Lung microvascular endothelial cell (primary cell): ENCODE measurements around the gene THAP7. TPM values are rescaled to one million over a fixed set of nuclear protein-coding genes. Genes with fewer than 3 reads are reported as not detected.
"Not testable (repeated sequence)": the region's sequence is repeated elsewhere in the genome, so short reads cannot be mapped to it uniquely, and the experiment has no call there.

Experiments
- DNase-seq, 2 donors: peaks; one replicate each; pipeline versions ENCODE4 v3.0.0 to v3.0.0-alpha.2; 2010; ENCODE audit warnings: low read depth in 2 of 2
- total RNA-seq: library from RNA; depleted of rRNA; stranded (reverse); fragments of >200 nt; gene quantifications from 2 replicates; pipeline ENCODE4 v1.2.1, GENCODE V29; 2014

The THAP7 gene, protein sequence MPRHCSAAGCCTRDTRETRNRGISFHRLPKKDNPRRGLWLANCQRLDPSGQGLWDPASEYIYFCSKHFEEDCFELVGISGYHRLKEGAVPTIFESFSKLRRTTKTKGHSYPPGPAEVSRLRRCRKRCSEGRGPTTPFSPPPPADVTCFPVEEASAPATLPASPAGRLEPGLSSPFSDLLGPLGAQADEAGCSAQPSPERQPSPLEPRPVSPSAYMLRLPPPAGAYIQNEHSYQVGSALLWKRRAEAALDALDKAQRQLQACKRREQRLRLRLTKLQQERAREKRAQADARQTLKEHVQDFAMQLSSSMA
- total RNA-seq, result 9.2 and 14.9 TPM in 2 replicates

DNA sequence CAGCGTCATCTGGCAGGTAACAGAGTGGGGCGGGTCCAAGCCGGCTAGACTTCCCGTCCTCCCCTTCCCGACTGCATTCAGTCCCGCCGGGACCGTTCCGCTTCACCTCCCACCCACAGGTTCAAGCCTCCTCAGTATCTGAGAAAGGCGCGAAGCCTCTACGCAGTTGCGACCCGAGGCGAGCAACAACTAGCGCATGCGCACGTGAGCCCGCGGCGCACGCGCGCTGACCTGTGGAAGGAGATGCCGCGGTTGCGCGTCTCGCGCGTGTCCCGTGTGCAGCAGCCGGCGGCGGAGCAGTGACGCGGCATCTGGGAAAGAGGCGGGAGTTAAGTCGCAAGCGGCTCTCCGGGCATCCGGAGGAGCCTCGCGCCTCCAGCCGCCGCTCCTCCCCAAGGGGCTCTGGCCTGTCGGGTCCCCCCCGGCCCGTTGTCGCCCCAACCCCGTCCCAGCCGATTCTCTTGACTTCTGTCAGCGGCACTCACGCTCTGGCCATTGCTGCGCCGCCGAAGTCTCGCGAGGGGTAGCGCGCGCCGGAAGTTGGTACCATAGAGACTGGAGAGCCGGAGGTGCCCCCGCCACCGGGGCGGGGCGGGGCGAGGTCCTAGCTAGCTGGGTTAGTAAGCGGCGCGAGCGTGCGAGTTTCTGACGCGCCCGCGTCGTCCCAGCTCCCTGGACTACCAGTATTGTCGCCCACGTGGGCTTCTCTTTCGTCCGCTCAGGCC is at the start of gene THAP7:
TSS of gene THAP7 (minus strand) at position 518 of the 725 bp plus-strand sequence. CDS start at position 311, 207 bp downstream.
- peak; percentile 95 to 96 for DNase-seq

DNA sequence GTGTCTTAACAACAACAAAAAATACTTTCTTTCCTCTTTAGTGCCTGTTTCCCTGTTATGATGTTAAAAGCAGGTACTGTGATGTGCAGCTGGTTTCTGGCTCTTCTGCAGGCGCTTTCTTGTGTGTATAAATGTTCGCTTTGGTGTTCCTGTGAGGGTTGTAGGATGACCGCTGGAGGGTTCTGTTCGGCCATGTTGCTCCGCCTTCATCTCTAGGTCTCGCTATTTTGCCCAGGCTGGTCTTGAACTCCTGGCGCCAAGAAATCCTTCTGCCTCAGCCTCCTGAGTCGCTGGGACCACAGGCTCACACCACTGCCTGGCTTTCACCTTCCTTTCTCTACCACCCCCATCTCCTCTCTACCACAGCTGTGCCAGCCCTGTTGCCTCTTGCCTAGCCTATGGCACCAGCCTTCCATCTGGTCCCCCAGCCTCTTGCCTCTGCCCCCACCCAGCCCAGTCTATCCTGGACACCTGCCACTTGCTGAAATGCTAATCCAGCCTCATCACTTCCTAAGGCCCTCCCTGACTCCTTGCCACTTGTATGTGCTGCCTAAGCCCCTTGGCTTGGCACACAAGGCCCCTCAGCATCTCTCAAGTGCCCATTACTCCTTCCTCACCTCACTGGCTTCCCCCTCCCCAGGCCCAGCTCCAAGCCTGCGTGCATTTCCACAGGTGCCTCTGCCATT is 49.4 kb upstream of the THAP7 start:
- no peak for DNase-seq

DNA sequence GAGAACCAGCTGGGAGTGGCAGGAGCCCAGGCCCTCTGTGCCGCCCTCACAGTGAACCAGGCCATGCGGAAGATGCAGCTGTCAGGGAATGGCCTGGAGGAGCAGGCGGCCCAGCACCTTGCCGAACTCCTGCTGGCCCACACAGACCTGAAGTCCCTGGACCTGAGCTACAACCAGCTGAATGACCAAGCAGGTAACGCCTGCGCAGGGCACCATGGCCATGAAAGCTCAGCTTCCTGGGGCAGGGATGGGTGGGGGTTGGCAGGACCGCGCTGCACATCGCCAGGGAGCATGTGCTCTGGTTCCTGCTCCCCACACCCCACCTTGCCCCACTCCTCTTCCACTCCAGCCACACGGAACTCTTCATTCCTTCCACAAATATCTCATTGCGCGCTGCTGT is 47.0 kb upstream of the THAP7 start:
- DNase-seq, result not testable (repeated sequence)

DNA sequence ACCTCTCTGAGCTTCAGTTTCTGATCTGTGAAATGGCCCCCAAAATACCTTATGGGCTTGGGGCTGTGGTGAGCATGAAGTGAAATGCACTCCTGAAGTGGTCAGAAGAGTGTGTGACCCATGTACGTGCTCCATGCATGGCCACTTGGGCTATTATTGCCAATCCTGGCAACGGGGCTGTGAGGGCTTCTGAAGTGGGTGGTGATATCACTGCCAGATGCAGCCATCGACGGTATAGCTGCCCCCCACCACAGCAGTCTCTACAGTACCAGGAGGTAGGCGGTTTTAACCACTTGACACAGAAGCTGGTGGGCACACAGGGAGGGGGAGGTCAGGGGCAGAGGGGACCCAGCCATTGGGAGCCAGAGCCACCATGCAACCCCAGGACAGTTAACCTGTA is 46.5 kb upstream of the THAP7 start:
- DNase-seq, result not testable (repeated sequence)

DNA sequence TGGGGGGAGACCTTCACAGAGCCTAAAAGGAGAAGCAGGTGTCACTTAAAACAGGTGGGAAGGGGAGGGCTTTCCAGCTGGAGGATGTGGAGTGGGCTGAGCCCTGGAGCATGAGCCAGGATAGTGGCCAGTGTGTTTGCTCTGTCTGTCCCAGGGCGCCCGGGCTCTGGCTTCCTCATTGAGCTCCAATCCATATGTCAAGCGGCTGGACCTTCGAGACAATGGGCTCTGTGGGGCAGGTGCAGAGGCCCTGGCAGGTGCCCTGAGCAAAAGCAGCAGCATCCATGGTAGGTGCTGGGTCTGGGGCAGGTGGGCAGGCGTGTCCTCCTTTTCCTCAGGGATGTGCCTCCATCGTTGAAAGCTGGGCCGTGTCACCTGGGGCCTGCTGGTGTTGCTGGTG is 45.8 kb upstream of the THAP7 start:
- no peak for DNase-seq

DNA sequence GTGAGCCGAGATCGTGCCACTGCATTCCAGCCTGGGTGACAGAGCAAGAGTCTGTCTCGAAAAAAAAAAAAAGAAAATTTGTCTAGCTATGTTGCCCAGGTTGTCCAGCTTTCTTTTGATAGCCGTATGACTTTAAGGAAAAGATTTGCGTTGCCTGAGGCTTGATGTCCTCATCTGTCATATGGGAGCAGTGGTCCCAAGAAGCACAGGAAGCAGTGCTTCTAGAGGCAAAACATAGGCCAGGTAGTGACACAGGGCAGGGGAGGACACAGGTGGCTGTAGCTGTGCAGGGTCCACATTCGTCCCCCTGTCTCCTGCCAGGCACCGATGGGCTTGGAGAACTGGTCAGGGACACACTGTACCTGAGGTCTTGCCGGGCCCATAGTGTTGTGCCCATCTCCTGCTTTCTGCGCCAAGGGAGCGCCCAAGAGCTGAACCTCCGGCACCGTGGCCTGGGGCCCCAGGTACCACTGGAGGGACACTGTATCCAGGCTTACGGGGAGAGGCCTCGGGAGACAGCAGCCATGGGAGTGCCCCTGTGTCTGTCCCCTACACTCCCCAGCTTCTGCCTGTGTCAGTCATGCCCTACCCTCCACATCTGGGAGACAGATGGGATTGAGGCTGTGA is 45.2 kb upstream of the THAP7 start:
- DNase-seq, result no peak

DNA sequence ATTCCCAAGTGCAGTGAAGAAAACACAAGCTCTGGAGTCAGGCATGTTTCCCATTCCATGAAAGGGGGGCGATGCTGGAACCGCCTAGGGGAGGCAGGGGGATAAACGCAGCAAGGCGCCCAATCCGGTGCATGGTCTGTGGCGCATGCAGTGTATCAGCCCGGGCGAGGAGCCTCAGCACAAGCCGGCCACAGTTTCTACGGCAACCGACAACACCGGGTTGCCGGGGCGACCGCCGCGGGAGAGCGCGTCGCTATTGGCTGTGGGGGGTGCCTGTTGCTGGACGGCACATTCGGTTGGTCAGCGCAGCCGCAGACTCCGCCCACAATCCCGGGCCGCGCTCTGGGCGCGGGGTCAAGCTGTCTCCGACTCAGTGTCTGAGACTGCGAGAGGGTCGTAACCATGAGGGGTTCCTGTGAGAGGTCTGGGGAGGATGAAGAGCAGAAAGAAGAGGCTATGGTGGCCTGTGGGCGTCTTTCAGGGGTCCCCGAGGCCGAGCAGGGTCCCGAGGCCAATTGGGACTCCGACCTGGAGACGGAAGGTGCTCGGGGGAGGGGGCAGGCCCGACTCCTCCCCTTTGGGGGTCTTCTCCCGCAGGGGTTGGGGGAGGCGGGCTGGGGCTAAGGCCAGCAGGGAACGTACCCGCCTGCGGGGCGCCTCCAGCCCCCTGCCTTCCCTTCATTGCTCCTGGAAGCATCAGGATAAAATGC is 43.8 kb upstream of the THAP7 start, which contains the start of gene LRRC74B:
TSS of gene LRRC74B (plus strand) at position 362 of the 710 bp plus-strand sequence. CDS start at position 403, 41 bp downstream.
- peak; percentile 87 to 91 for DNase-seq

DNA sequence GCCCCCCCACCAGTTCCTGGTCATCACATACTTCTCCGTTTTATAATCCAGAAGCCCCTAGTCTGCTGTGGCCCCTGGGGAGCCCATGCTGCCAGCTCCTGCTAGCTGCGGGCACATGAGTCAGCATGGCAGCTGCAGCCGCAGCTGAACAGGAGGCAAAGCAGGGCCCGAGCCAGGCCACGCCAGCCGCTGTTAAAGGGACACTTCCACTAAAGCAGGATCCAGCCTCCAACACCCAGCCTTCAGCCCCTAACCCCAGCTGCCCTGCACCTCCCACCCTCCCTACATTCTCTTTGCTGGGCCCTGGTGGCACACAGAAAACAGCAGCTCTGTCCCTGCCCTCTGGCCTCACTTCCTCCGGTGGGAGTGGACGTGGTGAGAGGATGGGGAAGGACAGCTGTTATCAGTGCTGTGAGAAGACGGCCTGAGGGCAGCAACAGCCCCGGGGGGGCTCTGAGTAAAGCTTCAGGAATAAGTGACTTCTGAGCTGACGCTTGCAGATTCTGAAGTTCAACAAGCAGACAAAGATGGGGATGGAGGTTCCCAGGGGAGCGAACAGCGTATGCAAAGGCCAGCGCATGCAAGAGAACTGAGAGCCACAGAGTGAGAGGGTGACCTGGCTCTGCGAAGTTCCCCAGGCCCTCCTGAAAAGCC is 43.1 kb upstream of the THAP7 start:
- no peak for DNase-seq

DNA sequence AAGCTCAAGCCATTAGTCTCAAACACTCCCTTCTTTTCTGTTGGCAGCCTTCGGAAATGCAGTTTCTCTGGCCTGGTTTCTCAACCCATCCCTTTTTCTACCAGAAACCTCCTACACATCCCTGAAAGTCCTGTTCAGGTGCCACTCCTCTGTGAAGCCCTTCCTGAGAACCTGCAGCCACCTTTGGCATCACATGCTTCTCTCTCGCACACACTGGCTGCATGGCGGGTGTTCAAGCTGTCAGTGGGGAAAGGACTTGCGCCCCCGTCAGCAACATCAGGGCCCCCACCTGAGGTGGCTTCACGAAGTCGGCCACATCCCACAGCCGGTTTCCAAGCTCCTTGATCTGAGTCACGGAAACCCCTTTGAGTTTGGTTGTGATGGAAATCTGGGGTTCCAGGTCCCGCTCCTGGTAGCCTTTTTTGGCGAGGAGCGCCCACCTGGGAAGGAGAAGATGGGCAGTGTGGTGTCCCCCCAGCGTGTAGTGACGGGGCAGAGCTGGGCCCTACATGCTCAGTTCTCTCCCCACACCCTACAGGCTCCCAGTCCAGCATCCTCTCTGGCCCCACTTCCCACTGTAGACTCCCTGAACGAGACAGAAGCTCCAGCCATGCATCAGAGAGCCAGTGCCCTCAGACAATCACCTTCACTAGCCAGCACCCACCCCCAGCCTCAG is 42.1 kb upstream of the THAP7 start:
- DNase-seq, result no peak

DNA sequence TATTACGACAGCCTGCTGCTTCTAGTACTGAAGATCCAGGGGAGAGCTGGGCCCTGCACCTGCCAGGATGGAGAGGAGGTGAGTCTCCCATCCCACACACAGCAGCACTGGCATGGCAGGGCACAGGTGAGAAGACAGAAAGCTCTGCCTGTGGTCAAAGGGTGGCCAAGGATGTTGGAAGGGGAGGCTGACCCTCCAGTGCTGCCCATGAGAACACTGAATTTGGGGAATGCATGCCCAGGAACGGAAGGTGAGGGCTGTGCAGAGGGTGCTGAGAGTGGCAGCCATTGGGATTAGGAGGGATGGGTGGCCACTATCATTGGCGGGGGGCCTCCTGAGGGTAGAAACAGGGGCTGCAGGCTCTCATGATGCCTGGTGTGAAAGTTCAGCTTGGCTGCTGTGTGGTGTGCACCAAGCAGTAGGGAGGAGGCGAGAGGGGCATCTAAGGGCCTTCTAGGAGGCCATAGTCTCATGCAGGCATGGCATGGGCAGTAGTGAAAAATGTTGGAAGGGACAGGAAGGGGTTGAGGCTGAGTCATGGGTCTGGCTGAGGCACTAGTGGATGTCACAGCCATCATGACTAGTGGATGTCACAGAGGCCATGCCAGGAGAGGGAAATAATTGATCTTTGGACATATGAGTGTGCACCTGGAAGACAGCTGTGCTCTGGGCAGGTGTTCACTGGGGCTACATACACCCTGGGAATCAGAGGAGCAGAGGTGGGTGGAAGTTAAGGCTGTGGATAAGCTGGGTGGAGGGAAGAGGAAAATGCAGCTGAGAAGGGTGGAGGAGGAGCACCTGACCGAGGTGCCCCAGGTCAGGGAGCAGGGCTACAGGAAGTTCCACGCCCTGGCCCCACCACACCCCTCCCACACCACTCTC is 41.3 kb upstream of the THAP7 start:
- no peak for DNase-seq

DNA sequence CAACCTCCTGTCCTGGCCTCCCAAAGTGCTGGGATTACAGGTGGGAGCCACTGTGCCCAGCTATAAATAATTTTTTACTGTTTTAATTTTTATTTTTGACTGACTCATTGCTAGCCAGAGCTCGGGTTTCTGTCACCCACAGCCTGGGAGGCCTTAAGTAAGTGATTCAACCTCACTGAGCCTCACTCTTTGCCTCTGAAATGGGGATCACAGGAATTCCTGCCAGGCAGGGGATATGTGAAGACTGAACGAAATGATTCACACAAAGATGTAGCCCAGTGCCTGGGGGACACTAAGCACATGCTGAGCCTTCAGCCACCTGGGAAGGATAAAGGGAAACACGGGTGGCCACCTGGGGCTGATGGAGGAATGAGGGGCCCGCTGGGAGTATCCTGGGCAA is 40.0 kb upstream of the THAP7 start:
- DNase-seq, result no peak

DNA sequence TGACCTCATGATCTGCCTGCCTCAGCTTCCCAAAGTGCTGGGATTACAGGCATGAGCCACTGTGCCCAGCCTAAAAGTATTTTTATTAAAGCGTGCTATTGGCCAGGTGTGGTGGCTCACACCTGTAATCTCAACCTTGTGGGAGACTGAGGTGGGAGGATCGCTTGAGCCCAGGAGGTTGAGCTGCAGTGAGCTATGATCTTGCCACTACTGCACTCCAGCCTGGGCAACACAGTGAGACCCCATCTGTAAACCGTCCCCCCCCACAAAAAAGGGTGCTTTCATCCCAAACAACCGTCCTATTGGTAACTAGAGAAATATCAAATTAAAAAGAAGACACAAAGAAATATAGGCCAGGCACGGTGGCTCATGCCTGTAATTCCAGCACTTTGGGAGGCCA is 37.2 kb upstream of the THAP7 start:
- DNase-seq, result not testable (repeated sequence)

DNA sequence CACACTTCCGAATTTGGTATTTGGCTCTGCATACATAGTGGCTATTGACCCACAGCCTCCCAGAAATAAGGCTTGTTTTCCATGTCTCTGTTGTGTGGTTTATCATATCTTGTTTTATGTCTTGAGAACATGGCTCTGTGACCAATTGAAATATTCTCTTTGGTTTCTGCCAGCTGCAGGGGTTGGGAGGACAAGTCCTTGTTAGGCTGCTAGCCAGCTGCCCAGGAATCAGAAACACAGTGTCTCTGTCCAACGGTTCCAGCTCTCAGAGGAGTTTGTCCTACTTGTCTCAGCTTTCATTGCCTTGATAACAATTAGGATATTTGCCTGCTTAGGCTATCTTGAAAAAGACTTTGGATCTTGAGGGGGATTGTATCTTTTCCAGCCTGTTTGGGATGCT is 36.5 kb upstream of the THAP7 start:
- no peak for DNase-seq

DNA sequence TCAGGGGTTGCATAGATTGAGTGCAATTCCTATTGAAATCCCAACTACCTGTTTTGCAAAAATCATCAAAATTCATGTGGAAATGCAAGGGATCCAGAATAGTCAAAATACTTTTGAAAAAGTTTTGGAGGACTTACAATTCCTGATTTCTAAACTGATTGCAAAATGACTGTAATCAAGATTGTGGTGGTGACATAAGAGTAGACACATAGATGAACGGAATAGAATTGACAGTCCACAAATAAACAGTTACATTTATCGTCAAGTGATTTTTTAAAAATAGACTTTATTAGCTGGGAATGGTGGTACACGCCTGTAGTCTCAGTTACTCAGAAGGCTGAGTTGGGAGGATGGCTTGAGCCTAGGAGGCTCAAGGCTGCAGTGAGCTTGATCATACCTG is 33.1 kb upstream of the THAP7 start:
- no peak for DNase-seq

DNA sequence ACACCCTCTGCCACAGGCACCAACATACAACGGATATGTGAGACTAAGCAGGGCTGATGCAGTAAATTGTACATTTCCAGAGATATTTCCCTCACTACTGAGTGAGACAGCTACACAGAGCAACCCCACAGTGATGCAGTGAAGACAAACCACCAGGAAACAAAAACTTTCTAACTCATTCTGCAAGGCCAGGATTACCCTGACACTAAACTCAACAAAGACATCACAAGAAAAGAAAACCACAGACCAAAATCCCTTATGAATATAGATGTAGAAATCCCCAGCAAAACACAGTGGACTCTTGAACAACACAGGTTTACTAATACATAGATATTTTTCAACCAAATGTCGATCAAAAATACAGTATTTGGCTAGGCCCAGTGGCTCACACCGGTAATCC is 32.0 kb upstream of the THAP7 start:
- DNase-seq, result no peak

DNA sequence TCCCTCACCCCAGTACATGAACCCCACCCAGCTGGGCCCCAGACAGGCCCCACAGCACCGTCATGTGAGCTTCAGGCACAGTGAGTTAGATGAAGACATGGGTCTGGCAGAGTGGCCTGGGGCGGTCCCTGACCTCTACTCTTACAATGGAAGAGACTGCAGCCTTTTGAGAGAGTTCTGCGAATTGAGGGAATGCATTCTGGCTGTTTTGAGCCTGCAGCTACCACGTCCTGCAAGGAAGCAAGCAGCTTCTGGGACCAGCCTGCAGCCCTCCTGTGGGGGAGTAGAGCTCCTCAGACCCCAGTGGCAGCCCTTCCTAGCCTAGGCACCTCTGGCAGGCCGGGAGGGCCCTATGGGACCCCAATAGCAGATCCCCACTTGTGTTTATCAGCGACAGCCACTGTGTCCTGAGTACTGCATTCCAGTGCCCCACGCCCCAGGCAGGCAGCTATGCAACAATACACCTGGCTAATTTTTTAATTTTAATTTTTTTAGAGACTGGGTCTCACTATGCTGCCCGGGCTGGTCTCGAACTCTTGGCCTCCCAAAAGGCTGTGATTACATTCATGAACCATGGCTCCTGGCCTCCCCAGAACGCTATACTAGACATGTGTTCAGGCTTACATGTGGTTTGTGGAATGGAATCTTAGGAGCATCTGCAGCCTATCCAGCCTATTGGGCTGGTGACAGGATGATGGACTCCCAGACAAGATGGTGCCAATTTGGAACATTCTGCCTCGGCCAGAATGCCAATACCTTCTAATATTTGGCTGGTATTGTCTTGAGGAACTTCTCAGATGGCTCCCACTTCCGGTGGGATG is 31.2 kb upstream of the THAP7 start:
- DNase-seq, result no peak

DNA sequence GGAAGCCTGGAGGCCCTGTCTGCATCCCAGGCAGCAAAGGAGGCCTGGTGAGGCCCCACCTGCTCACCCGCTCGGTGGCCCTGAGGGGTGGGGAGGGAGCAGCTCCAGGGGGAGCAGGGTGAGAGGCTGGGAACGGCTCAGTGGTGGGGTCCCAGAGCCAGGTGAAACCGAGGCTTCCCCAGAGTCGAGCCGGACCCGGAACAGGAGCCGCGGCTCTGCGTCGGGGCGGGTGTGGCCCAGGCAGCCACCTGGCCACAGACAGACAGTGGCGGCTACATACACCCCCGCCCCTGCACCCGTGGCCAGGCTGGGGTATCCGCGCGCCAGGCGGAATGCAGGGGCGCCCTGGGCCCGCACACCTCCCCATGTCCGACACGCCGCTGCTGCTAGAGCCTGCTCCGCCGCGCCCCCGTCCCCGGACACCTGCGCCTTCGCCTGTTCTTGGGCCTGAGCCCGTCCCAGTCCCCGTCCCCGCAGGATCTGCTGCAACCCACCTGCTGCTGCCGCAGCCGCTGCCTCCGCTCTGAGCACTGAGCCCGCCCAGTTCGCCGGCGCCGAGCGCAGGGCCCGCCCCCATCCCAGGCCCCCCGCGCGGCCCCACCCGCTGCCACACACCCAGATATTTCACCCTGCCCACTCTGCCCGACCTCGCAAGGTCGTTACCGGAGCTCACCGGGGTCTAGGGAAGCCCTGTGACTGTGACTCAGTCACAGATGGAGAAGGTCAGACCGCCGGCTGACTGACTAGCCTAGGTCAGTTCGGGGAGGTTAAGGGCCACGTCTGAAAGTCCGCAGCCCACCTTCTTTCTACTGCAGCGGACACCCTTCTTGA is 30.3 kb upstream of the THAP7 start, which contains the start of gene SLC7A4:
TSS of gene SLC7A4 (minus strand) at position 525 of the 831 bp plus-strand sequence. CDS start 749 bp downstream, outside the sequence.
- DNase-seq, result no peak
